GM12878 (cell line): ENCODE results near the gene SLC12A4.

Source experiments
- CTCF ChIP-seq, 3 experiments: IDR thresholded peaks in 2 of 3; conservative IDR thresholded peaks in 1 of 3; 2 replicates each; pipeline ENCODE4 v1.5.1; 2011; ENCODE audit warnings: low read depth in 3 of 3, low read length in 3 of 3, mild to moderate bottlenecking in 3 of 3, control low read depth in 2 of 3, moderate library complexity in 2 of 3, inconsistent platforms in 1 of 3, mixed read lengths in 1 of 3; ENCODE audit not compliant: control insufficient read depth in 2 of 3, insufficient read depth in 1 of 3; ENCODE audit errors: extremely low read depth in 1 of 3
- ELK1 ChIP-seq: IDR thresholded peaks from 2 replicates; pipeline ENCODE4 v1.6.1; 2012; ENCODE audit warnings: low read depth, low read length, improper control_type of control experiment
- EZH2 ChIP-seq: IDR thresholded peaks from 2 replicates; pipeline ENCODE4 v1.6.1; 2012; ENCODE audit warnings: low read depth, mild to moderate bottlenecking, control low read depth, inconsistent platforms, low read length, borderline replicate concordance; ENCODE audit not compliant: control insufficient read depth
- POLR2AphosphoS2 ChIP-seq: IDR thresholded peaks from 2 replicates; pipeline ENCODE4 v1.6.1; 2011; ENCODE audit warnings: low read depth, mild to moderate bottlenecking, low read length, improper control_type of control experiment, moderate library complexity

DNA sequence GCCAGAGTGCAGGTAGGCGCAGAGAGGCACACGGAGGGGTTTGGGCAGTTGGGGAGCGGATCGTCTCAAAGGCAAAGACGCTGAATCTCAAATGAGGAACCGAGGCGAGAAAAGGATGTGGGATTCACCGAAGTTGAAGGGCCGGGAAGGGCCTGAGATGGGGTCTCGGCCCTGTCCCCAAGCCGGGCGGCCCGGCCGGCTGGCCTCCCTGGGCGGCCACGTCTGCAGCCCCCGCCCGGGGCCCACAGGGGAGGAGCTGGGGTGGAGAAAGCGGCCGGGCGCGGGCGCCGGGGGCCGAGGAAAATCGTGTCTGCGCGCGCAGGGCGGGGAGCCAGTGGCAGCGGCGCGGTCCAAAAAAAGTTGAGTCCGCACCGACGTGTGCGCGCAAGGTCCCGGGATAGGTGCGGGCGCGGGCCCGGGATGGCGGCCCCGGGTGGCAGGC, 458 bp downstream of the SLC12A4 start:
- no peak for TF ChIP-seq CTCF (IDR thresholded peaks at IDR 0.05 in 2 of 3, conservative IDR thresholded peaks at IDR 0.05 in 1 of 3; ENCODE audit: control insufficient read depth in 2 of 3, extremely low read depth in 1 of 3, insufficient read depth in 1 of 3, low read depth in 3 of 3, low read length in 3 of 3)
- no peak for TF ChIP-seq EZH2
- TF ChIP-seq ELK1: no peak
- TF ChIP-seq POLR2AphosphoS2: no peak
